Breast epithelium (tissue), 3 donors: Measurements from ENCODE around the gene TNFRSF1A.

Experiments used
- CTCF ChIP-seq, 3 donors: fragments of 450-650 bp; IDR thresholded peaks; one replicate each; pipeline ENCODE4 v1.5.1; 2016 to 2017; ENCODE audit warnings: antibody characterized with exemption in 3 of 3, mild to moderate bottlenecking in 3 of 3, moderate library complexity in 3 of 3
- POLR2AphosphoS5 ChIP-seq, 3 donors: sonication (generic); formaldehyde crosslinking; IDR thresholded peaks; one replicate each; pipeline ENCODE4 v1.6.1; 2017; ENCODE audit warnings: antibody characterized with exemption in 3 of 3

GRCh38 chr12:6335451-6336078 is 6.3 kb downstream of the TNFRSF1A start:
- peak in 2 of 3 donors; percentile 49 to 51 for TF ChIP-seq CTCF (IDR thresholded peaks at IDR 0.05)
- TF ChIP-seq POLR2AphosphoS5 (IDR thresholded peaks at IDR 0.05), result no peak
